NT2/D1 (cell line): ENCODE results near the gene UBE2L5.

Experiments used
- SUZ12 ChIP-seq: IDR thresholded peaks from 2 replicates; pipeline ENCODE4 v1.6.1; 2011; ENCODE audit not compliant: insufficient read length, insufficient read depth; ENCODE audit errors: extremely low read depth
- YY1 ChIP-seq: IDR thresholded peaks from 2 replicates; pipeline ENCODE4 v1.6.1; 2011; ENCODE audit not compliant: insufficient read length, insufficient read depth
- ZNF274 ChIP-seq: IDR thresholded peaks from 2 replicates; pipeline ENCODE4 v1.6.1; 2011; ENCODE audit warnings: mild to moderate bottlenecking, low read depth, low read length

- TF ChIP-seq SUZ12: no peak
- no peak for TF ChIP-seq ZNF274
- no peak for TF ChIP-seq YY1
Measured at GRCh38 chr13:30391956-30392680, 30.2 kb upstream of the UBE2L5 start.
